GM18861 (cell line): ENCODE results near the gene BRINP1.
"Not testable (repeated sequence)": the region's sequence is repeated elsewhere in the genome, so short reads cannot be mapped to it uniquely, and the experiment has no call there.

ENCODE experiments used
- ATAC-seq: cut with Tn5 transposase; IDR thresholded peaks from one replicate; pipeline ENCODE4 v1.9.1; 2021; ENCODE audit not compliant: unreplicated experiment

Gene BRINP1

DNA sequence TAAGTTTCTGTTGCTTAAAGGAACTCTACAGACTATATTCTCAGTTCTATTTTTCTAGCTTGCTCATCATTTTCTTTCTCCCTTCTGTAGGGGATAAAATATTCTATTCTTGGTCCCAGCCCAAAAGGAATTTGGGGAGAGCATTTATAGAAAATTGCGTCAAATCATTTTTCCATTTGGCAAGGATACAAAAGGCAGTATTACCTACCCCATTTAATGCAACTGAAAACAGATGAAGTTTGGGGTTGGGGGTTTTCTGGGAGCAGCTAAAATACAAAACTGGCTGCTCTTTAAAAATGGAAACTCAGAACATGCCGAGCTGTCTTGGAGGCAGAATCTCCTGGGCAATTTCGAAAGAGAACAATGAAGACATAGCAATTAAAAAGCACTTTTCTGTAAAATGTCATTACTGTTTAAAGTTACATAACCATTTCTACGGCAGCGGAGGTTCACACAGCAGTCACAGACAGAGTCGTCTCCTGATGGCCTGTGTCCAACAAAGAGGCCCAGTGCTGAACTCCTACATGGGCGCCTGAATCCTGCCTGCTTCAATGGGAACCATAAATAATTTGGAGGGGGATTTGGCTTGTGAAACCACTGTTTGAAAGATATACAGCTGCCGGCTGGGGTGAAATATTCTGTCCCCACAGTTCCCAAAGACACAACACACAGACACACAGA, 152.4 kb downstream of the BRINP1 start:
- no peak for ATAC-seq

DNA sequence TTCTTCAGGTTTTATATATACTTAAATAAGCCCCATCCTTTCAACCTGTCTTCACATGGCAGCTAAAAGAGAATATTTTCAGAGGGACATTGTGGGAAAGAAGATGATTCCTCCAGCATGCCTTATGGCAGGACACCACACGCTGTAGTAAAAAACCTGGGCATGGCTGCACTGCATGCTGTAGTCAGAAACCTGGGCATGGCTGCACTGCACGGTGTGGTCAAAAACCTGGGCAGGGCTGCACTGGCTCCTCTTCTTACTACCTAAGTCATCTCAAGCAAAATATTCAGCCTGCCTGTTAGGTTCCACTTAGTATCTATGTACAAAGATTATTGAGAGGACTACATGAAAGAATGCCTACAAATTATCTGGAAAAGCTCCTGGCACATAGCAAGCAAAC, 153.6 kb downstream of the BRINP1 start:
- no peak for ATAC-seq

- ATAC-seq = no peak
Measured at GRCh38 chr9:119213471-119213870, 155.8 kb downstream of the BRINP1 start.

- ATAC-seq = no peak
Measured at GRCh38 chr9:119197893-119198607, 171.2 kb downstream of the BRINP1 start.

DNA sequence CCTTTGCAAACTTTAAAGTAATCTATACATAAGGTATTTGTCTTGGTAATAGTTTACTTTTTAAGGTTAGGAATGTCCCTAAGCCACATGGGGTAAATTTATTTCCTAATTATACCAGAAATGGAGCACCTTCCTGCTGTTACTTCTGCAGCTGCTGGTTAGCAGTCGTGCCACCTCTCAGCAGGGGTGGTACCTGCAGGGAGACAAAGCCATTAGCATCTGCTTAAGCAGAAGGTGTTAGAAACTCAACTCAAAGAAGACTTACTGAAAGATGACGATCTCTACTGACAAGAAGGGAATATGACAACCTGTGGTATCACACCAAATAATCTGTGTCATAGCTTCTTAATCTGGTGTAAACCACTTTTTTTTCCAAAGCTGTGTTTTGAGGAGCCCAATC, 173.7 kb downstream of the BRINP1 start:
- no peak for ATAC-seq

- no peak for ATAC-seq
Measured at GRCh38 chr9:119185298-119185697, 183.9 kb downstream of the BRINP1 start.

GRCh38 chr9:119184265-119184936, 184.8 kb downstream of the BRINP1 start:
- ATAC-seq = no peak

DNA sequence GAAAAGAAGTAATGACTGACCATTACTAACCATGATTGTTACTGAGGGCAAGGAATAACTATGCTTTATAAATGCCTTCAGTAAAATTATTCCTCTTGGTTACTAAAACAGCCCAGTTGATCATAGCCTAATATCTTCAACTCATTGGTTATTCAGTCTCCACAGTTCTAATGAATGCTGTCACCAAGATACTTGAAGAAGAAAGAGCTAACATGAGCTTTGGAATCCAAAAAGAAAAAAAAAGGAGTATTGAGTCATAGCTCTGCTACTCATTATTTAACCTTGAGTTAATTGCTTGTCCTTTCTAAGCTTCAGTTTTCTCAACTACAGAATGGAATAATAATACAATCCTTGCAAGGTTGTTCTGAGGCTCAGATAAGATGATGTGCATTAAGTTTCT, 187.7 kb downstream of the BRINP1 start:
- no peak for ATAC-seq

DNA sequence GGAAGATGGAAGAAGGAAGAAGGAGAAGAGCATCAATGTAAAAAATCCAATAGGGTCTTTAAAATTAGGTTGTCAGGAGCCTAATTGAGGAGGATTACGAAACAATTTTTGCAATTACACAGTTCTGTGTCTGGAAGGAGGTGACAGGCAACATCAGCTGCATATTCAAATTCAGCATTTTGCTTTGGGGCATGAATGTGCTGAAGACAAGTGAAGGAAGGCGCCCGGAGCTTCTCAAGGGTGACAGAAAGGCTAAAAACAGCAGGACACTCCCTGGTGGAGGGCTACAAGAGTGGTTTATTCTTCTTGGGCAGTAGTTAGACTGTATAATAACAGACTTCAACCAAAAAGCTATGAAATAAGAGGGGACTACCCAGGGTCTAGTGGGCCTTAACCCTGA, 188.3 kb downstream of the BRINP1 start:
- ATAC-seq = no peak

GRCh38 chr9:119179701-119180100, 189.5 kb downstream of the BRINP1 start:
- ATAC-seq = no peak

GRCh38 chr9:119177196-119177595, 192.0 kb downstream of the BRINP1 start:
- ATAC-seq = no peak

DNA sequence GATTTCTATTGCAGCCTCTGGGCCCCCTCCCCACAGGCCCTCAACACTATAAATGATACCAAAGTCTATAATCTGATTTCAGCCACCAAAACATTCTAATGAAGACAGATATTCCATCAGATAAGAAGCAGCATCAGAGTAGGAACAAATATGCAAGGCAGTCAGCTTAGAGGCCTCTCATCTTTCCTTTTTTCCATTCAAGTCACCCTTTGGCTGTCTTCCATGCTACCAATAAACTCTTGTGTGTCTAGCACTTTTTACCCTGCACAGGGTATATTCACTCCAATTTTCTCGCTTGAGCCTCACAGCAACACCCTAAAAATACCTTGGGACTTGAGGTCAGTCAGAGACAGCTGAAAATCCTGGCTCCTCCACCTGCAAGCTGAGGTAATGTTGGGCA, 193.7 kb downstream of the BRINP1 start:
- no peak for ATAC-seq

DNA sequence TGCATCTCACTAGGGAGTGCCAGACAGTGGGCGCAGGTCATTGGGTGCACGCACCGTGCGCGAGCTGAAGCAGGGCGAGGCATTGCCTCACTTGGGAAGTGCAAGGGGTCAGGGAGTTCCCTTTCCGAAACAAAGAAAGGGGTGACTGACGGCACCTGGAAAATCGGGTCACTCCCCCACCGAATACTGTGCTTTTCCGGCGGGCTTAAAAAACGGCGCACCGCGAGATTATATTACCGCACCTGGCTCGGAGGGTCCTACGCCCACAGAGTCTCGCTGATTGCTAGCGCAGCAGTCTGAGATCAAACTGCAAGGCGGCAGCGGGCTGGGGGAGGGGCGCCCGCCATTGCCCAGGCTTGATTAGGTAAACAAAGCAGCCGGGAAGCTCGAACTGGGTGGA, 200.0 kb downstream of the BRINP1 start:
- not testable (repeated sequence) for ATAC-seq

- ATAC-seq = no peak
Measured at GRCh38 chr9:119167876-119168275, 201.4 kb downstream of the BRINP1 start.

DNA sequence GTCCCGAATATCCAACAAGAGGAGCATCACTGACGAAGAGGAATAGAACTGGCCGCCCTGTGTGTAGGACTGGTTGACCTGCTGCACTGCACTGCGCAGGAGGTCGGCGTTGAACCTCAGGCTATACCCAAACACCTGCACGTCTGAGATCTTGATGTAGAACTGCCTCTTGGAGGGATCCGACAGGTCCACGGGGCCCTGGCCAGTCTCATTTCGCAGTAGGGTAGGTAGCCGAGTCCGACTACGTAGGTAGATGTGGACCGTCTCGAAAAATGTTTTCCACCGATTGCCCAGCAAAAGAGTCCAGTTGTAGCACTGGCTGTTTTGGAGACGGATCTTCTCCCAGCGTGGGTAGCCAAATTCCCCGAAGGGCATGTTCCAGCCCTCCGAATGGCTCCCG, 202.0 kb downstream of the BRINP1 start:
- no peak for ATAC-seq

DNA sequence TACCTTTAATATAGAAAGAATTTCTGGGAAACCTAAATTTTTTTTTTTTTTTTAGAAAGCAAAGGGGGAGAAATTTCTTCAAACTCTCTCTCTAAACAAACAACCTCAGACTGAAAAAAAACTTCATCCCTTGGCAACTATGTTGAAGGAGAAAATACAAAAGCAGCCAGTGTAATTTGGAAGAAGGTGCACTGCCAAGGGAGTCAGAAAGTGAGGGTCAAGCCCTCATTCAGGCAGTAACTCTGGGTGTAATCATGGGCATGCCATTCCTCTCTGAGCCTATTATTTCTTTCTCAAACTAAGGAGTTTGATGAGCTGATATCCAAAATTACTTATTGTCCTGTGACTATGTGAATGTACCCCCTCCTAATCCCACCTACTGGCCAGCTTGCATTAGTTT, 203.1 kb downstream of the BRINP1 start:
- ATAC-seq = no peak

GRCh38 chr9:119165131-119165530, 204.1 kb downstream of the BRINP1 start:
- no peak for ATAC-seq

DNA sequence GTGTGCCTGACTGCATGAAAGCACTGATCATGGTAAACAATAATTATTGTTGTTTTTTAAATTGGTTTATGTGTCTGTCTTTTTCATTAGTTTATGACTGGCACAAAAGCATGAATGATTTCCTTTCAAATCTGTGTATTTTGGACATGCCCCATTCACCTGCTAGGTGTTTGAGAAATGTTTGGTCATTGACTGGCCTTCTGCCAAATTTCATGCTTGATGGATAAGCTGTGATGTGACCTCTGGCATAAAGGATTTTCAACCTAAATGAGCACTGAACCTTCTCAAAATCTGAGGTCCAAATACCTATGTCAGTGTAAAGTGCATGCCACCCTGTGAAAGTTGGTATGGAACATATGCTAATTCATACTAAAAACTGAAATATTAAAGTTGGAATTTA, 204.5 kb downstream of the BRINP1 start:
- no peak for ATAC-seq

DNA sequence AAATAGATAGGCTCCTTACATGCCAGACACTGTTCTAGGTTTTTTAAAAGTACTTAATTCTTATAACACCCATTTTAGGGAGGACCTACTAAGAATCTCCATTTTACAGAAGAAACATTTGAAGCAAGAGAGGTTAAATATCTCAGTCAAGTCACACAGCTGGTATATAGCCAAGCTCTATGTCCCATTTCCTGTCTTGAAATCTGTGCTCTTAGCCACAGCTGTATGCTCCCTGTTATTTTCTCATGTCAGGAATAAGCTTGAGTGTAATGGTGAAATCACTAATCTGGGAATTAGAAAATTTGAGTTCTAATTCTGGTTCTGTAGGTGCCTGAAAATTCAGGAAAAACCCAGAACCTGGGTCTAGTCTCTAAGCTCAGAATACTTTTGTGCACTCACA, 208.7 kb downstream of the BRINP1 start:
- ATAC-seq = no peak

DNA sequence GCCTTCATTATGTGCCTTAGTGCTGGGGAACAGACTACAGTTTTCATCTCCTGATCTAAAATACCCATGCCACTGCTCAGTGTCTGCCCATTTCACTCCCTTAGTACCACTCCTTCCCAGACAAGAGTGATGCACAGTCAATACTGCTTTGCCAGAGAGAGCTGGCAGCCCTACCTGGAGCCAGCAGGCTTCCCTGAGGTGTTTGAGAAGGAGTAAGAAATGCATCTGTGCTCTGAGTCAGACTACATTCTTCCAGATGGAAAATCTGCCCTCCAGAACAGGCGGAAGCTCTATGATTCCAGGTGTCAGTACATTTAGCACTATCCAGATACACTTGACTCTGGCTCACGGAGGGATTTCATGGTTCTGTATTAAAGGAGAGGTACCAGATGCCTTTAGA, 209.8 kb downstream of the BRINP1 start:
- no peak for ATAC-seq

GRCh38 chr9:119157196-119157595, 212.0 kb downstream of the BRINP1 start:
- ATAC-seq = no peak

- no peak for ATAC-seq
Measured at GRCh38 chr9:119156354-119156753, 212.9 kb downstream of the BRINP1 start.
